ENCODE data around the gene PARS2.

DNA sequence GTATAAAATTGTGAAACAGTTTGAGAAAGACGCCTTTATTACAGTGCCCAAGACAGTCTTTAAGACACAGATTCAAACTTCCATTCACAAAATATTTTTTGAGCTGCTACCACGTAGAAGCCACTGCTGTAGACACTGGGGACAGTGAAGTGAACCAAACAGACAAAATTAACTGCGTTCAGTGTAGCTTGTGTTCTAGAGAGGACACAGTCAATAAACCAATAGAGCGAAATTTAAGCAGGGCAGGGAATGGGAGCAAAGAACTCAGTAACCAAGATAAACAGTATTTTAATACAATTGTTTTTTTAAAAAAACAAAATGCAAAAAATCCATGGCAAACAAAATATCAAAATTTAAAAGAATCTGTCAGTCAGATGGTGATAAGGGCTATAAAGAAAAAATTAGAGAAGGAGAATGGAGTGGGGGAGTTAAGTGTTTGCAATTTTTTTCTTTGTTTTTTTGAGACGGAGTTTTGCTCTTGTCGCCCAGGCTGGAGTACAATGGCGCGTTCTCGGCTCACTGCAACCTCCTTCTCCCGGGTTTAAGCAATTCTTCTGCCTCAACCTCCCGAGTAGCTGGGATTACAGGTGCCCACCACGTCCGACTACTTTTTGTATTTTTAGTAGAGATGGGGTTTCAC, 719 bp upstream of the PARS2 start:
- TF ChIP-seq POLR2AphosphoS5 (IDR thresholded peaks at IDR 0.05): no peak
- TF ChIP-seq, protein P1, sequence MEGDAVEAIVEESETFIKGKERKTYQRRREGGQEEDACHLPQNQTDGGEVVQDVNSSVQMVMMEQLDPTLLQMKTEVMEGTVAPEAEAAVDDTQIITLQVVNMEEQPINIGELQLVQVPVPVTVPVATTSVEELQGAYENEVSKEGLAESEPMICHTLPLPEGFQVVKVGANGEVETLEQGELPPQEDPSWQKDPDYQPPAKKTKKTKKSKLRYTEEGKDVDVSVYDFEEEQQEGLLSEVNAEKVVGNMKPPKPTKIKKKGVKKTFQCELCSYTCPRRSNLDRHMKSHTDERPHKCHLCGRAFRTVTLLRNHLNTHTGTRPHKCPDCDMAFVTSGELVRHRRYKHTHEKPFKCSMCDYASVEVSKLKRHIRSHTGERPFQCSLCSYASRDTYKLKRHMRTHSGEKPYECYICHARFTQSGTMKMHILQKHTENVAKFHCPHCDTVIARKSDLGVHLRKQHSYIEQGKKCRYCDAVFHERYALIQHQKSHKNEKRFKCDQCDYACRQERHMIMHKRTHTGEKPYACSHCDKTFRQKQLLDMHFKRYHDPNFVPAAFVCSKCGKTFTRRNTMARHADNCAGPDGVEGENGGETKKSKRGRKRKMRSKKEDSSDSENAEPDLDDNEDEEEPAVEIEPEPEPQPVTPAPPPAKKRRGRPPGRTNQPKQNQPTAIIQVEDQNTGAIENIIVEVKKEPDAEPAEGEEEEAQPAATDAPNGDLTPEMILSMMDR (IDR thresholded peaks at IDR 0.05): no peak
- no peak for TF ChIP-seq POLR2A (IDR thresholded peaks at IDR 0.05)

All from prostate gland (tissue), 2 donors.